Neural progenitor cell (in vitro differentiated cells): ENCODE data around the gene RAB8B. TPM values are rescaled to one million over a fixed set of nuclear protein-coding genes. Genes with fewer than 3 reads are reported as not detected.

Source experiments
- DNase-seq: peaks from one replicate; pipeline ENCODE4 v3.0.0-alpha.2; 2016; ENCODE audit warnings: low spot score
- H2AFZ ChIP-seq: fragments of 200-600 bp; sonication (generic); replicated peaks from 2 replicates; pipeline ENCODE4 v1.6.1; 2016; ENCODE audit warnings: antibody characterized with exemption
- H3F3A ChIP-seq: fragments of 200-600 bp; sonication (generic); 2 replicates; pipeline ENCODE4 v1.6.1; 2016; ENCODE audit warnings: antibody characterized with exemption, low read depth
- H3K27ac ChIP-seq: fragments of 200-600 bp; sonication (generic); 2 replicates; pipeline ENCODE4 v1.5.1; 2016; ENCODE audit warnings: mild to moderate bottlenecking
- H3K27me3 ChIP-seq: fragments of 200-600 bp; sonication (generic); 2 replicates; pipeline ENCODE4 v1.6.1; 2016; ENCODE audit warnings: mild to moderate bottlenecking, moderate library complexity
- H3K36me3 ChIP-seq: fragments of 200-600 bp; sonication (generic); 2 replicates; pipeline ENCODE4 v1.5.1; 2016
- H3K4me1 ChIP-seq: fragments of 200-600 bp; sonication (generic); 2 replicates; pipeline ENCODE4 v1.6.1; 2016; ENCODE audit warnings: mixed run types
- H3K4me2 ChIP-seq: fragments of 200-600 bp; sonication (generic); 2 replicates; pipeline ENCODE4 v1.6.1; 2016
- H3K4me3 ChIP-seq: fragments of 200-600 bp; sonication (generic); 2 replicates; pipeline ENCODE4 v1.5.1; 2016
- H3K79me2 ChIP-seq: fragments of 200-600 bp; sonication (generic); 2 replicates; pipeline ENCODE4 v1.6.1; 2016; ENCODE audit warnings: low read depth
- H3K9ac ChIP-seq: fragments of 200-600 bp; sonication (generic); 2 replicates; pipeline ENCODE4 v1.6.1; 2016
- H3K9me3 ChIP-seq: fragments of 200-600 bp; sonication (generic); 2 replicates; pipeline ENCODE4 v1.5.1; 2016; ENCODE audit warnings: low read depth
- H4K20me1 ChIP-seq: fragments of 200-600 bp; sonication (generic); 2 replicates; pipeline ENCODE4 v1.6.1; 2016; ENCODE audit warnings: low read depth
- H3K27ac Mint-ChIP-seq: 3 replicates; pipeline ENCODE4 v1.8.0; 2021; ENCODE audit warnings: mixed read lengths
- H3K27me3 Mint-ChIP-seq: 2 replicates; pipeline ENCODE4 v1.8.0; 2022; ENCODE audit warnings: low read depth, mild to moderate bottlenecking, inconsistent platforms, moderate library complexity, mixed read lengths; ENCODE audit not compliant: insufficient read depth
- H3K36me3 Mint-ChIP-seq: 3 replicates; pipeline ENCODE4 v1.8.0; 2021; ENCODE audit warnings: mixed read lengths
- H3K4me1 Mint-ChIP-seq: 3 replicates; pipeline ENCODE4 v1.8.0; 2021; ENCODE audit warnings: mixed read lengths
- H3K4me3 Mint-ChIP-seq: 3 replicates; pipeline ENCODE4 v1.8.0; 2021; ENCODE audit warnings: mild to moderate bottlenecking, moderate library complexity, mixed read lengths
- H3K9me3 Mint-ChIP-seq: 3 replicates; pipeline ENCODE4 v1.8.0; 2020; ENCODE audit warnings: mixed read lengths
- CTCF ChIP-seq: fragments of 200-600 bp; sonication (generic); IDR thresholded peaks from 2 replicates; pipeline ENCODE4 v1.5.1; 2017; ENCODE audit warnings: antibody characterized with exemption, mild to moderate bottlenecking
- EZH2 ChIP-seq: fragments of 200-600 bp; sonication (generic); IDR thresholded peaks from 2 replicates; pipeline ENCODE4 v1.6.1; 2017; ENCODE audit warnings: antibody characterized with exemption, mild to moderate bottlenecking, moderate library complexity
- EZH2phosphoT487 ChIP-seq: fragments of 200-600 bp; sonication (generic); IDR thresholded peaks from 2 replicates; pipeline ENCODE4 v1.6.1; 2017; ENCODE audit warnings: antibody characterized with exemption
- total RNA-seq: library from RNA; depleted of rRNA; stranded (reverse); fragments of >200 nt; gene quantifications from 2 replicates; pipeline ENCODE4 v1.2.3, GENCODE V29; 2015; ENCODE audit warnings: low replicate concordance

RAB8B gene
- total RNA-seq, result 61.3 and 107 TPM in 2 replicates

DNA sequence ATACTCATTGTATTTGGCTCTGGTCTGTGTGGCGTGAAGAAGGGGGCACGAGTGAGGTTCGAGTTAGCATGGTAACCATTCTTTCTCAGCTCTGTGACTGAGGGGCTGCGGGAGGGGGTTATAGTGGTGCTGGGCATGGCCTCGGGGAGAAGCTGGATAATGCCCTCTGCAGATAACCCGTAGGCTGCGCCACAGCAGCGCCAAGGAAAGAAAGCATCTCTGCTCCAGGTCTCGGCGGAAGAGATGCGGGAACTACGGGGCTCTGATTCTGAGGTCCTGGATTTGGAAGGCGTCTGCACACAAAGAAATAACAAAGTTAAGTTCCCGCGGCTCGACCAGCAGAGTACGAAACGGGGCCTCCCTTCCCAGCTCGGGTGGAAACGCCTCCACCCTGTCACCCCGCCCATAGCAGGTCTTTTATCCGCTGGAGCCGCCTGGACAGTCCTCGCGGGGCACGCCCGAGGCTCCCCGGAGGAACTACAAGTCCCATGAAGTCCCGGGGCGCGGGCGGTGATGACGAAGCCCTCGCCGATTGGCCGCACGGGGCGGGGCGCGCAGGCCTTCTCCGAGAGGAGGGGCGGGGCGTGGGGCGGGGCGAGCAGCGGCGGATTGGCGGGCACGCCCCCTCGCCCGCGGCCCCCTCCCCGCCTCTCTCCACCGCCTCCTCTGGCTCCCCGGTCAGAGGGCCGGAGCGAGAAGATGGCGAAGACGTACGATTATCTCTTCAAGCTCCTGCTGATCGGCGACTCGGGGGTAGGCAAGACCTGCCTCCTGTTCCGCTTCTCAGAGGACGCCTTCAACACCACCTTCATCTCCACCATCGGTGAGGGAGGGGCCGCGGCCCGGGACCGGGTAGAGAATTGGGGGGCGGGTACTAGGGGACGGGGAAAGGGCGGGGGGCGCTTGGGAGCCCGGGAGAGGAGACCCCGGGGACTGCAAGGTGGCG is at the start of gene RAB8B:
Gene RAB8B (plus strand): TSS at position 681 of the 946 bp plus-strand sequence. CDS start 19 bp downstream, at position 700.
- DNase-seq, result peak; percentile 100
- TF ChIP-seq EZH2, result no peak
- peak; percentile 12 for TF ChIP-seq CTCF
- no peak for TF ChIP-seq EZH2phosphoT487
- Mint-ChIP-seq H3K27ac (peak within 1 kb of the TSS; percentile 98), H3K4me3 (peak within 1 kb of the TSS; percentile 88), H3K9me3 (no peaks in the 10 kb centered on the region), H3K27me3 (peaks cover 3% of the 10 kb centered on the region), H3K4me1 (peaks cover 49% of the 10 kb centered on the region), H3K36me3 (peaks cover 2% of the 10 kb centered on the region)
- H3K27ac ChIP-seq, result peak within 1 kb of the TSS; percentile 9
- peaks cover 22% of the 10 kb centered on the region for H4K20me1 ChIP-seq
- no peaks in the 10 kb centered on the region for H3K36me3 ChIP-seq
- no peaks in the 10 kb centered on the region for H3K9me3 ChIP-seq
- peaks cover 12% of the 10 kb centered on the region for H3F3A ChIP-seq
- H3K4me3 ChIP-seq, result peak within 1 kb of the TSS; percentile 98
- H3K27me3 ChIP-seq, result no peaks in the 10 kb centered on the region
- H3K4me1 ChIP-seq, result peaks cover 34% of the 10 kb centered on the region
- peak within 1 kb of the TSS; percentile 93 for H2AFZ ChIP-seq
- peaks cover 45% of the 10 kb centered on the region for H3K79me2 ChIP-seq
- H3K4me2 ChIP-seq, result peak within 1 kb of the TSS; percentile 81
- peak within 1 kb of the TSS; percentile 59 for H3K9ac ChIP-seq

- Mint-ChIP-seq H3K4me3 (no peak overlapping the region), H3K9me3 (no peaks in the 10 kb centered on the region), H3K36me3 (peaks cover 1% of the 10 kb centered on the region), H3K4me1 (no peaks in the 10 kb centered on the region), H3K27me3 (peaks cover 8% of the 10 kb centered on the region), H3K27ac (no peak overlapping the region)
- Histone ChIP-seq H3F3A (no peaks in the 10 kb centered on the region), H3K9me3 (no peaks in the 10 kb centered on the region), H3K4me3 (no peak overlapping the region), H3K79me2 (no peaks in the 10 kb centered on the region), H3K9ac (no peak overlapping the region), H3K27me3 (no peaks in the 10 kb centered on the region), H4K20me1 (no peaks in the 10 kb centered on the region), H3K27ac (no peak overlapping the region), H3K36me3 (no peaks in the 10 kb centered on the region), H3K4me2 (no peak overlapping the region), H2AFZ (no peak overlapping the region), H3K4me1 (no peaks in the 10 kb centered on the region)
- no peak for DNase-seq
- TF ChIP-seq CTCF (no peak), EZH2phosphoT487 (no peak), EZH2 (no peak)
Measured at GRCh38 chr15:63140936-63141335, 48.5 kb upstream of the RAB8B start.

DNA sequence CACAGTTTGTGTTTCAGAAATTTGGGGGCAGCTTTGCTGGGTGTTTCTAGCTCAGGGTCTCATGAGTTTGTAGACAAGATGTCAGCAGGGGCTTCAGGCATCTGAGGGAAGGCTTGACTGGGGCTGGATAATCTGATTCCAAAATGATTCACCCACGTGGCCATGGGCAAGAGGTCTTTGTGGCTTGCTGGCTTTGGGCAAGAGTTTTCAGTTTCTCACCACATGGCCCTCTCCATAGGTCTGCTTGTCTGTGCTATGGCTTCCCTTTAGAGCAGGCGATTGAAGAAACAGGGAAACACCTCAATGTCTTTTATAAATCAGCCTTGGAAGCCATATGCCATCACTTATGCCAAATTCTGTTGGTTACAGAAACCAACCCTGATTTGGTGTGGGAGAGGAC is 44.0 kb upstream of the RAB8B start:
- Mint-ChIP-seq H3K9me3 (peaks cover 2% of the 10 kb centered on the region), H3K27ac (no peak overlapping the region), H3K27me3 (peaks cover 8% of the 10 kb centered on the region), H3K4me3 (no peak overlapping the region), H3K4me1 (no peaks in the 10 kb centered on the region), H3K36me3 (peaks cover 8% of the 10 kb centered on the region)
- H2AFZ ChIP-seq, result no peak overlapping the region
- no peak overlapping the region for H3K4me3 ChIP-seq
- no peak overlapping the region for H3K4me2 ChIP-seq
- no peaks in the 10 kb centered on the region for H3K27me3 ChIP-seq
- H4K20me1 ChIP-seq, result no peaks in the 10 kb centered on the region
- no peak overlapping the region for H3K9ac ChIP-seq
- no peaks in the 10 kb centered on the region for H3K9me3 ChIP-seq
- no peaks in the 10 kb centered on the region for H3K79me2 ChIP-seq
- no peak for TF ChIP-seq EZH2
- TF ChIP-seq CTCF, result no peak
- H3K27ac ChIP-seq, result no peak overlapping the region
- peaks cover 3% of the 10 kb centered on the region for H3K36me3 ChIP-seq
- no peaks in the 10 kb centered on the region for H3F3A ChIP-seq
- no peaks in the 10 kb centered on the region for H3K4me1 ChIP-seq
- DNase-seq, result no peak
